Activated naive CD4-positive, alpha-beta T cell treated with anti-CD3 and anti-CD28 coated beads, Interleukin-2, amount 10 ng/mL, durations not matched to agents 7 days and 5 days (primary cell): ENCODE results near the gene SCN3A.
A peak's percentile ranks its signal among the peaks of the same experiment; 100 is the strongest.

Experiments
- CTCF ChIA-PET: fragments of 350-600 bp; sonication (Branson Sonifier 250); formaldehyde crosslinking; loops from one replicate; lab custom pipeline; 2021; ENCODE audit warnings: antibody characterized with exemption; lab: Charles Lee
- DNase-seq: peaks from one replicate; pipeline ENCODE4 v3.0.0-alpha.2; 2020
- H3K27ac Mint-ChIP-seq: one replicate; pipeline ENCODE4 v1.8.0; 2021; ENCODE audit warnings: mild to moderate bottlenecking, moderate library complexity, mixed read lengths
- H3K27me3 Mint-ChIP-seq: one replicate; pipeline ENCODE4 v1.8.0; 2021; ENCODE audit warnings: mild to moderate bottlenecking, mixed read lengths
- H3K36me3 Mint-ChIP-seq: one replicate; pipeline ENCODE4 v1.8.0; 2021; ENCODE audit warnings: mixed read lengths
- H3K4me1 Mint-ChIP-seq: one replicate; pipeline ENCODE4 v1.8.0; 2021; ENCODE audit warnings: mixed read lengths
- H3K4me3 Mint-ChIP-seq: one replicate; pipeline ENCODE4 v1.8.0; 2021; ENCODE audit warnings: mild to moderate bottlenecking, moderate library complexity, mixed read lengths
- H3K9me3 Mint-ChIP-seq: one replicate; pipeline ENCODE4 v1.8.0; 2021; ENCODE audit warnings: mixed read lengths

Gene SCN3A

DNA sequence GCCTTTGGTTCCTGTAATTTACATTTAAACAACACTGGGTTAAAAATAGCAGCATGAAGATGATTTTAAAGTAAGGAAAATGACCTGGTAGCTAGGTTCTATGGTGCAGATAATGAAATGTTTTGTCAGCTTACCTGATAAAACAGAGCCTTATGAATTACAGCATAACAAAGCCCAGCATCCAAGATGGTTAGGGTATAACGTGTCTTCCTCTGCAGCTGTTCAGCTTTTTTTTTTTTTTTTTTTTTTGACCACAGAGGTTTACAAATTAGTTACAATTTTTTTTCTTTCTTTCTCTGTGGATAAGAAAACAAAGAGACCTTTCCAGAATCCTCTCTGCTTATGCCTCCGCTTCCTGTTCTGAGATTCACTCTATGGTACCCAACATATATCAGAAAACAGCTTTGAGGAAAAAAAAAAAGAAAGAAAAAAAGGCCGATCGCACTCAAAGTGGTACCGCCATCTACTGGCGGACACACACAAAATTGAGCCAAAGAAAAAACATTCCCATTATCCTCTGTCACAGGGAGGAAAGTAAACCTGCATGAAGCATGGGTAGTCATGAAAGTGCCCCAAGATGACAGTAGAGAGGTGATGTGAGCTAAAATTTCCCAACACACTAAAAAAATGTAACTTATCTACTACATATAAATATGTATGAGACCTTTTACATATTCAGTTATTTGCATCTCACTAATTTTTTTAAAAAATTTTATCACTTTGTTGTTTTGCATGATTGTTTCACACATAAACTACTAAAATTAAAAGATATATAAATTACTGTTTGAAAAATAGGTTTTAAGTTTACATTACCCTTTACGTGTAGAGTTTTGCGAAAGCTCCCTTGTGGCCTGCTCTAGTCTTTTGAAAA is at the start of gene SCN3A:
Gene SCN3A (minus strand): TSS at position 362 of the 871 bp plus-strand sequence. CDS start 27,656 bp downstream, outside the sequence.
- no peak for DNase-seq
- no peaks in the 10 kb centered on the region for H3K36me3 Mint-ChIP-seq
- no peaks in the 10 kb centered on the region for H3K4me1 Mint-ChIP-seq
- H3K27me3 Mint-ChIP-seq = peaks cover 4% of the 10 kb centered on the region
- CTCF ChIA-PET = interaction anchor here (0.6 to 4.2 kb wide), 16 partner anchors 8 to 824 kb away, joined by 3 to 24 read pairs (median 4); partner anchors contain the start of gene SCN2A
- no peaks in the 10 kb centered on the region for H3K9me3 Mint-ChIP-seq
- H3K4me3 Mint-ChIP-seq = no peak within 1 kb of the TSS
- no peak within 1 kb of the TSS for H3K27ac Mint-ChIP-seq

DNA sequence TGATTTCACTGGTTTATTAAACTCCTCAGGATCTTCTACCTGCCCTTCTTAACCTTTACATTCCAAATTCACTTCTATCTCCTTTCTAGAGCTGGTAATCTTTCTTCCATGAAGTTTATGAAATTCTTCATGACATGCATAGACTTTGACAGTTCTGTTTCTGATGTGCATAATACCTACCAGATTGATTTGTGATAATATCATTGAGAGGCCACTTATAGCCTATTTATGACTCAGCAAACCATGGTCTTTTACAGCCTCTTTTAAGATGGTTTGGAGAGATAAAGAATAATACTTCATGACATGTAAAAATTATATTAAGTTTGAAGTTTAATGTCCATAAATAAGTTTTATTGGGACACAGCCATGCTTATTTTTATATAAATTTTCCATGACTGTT is 49.3 kb upstream of the SCN3A start:
- Mint-ChIP-seq H3K4me3 (no peak overlapping the region), H3K27ac (no peak overlapping the region), H3K9me3 (no peaks in the 10 kb centered on the region), H3K36me3 (no peaks in the 10 kb centered on the region), H3K4me1 (no peaks in the 10 kb centered on the region), H3K27me3 (no peaks in the 10 kb centered on the region)
- no peak for DNase-seq
- CTCF ChIA-PET = no interaction called here

DNA sequence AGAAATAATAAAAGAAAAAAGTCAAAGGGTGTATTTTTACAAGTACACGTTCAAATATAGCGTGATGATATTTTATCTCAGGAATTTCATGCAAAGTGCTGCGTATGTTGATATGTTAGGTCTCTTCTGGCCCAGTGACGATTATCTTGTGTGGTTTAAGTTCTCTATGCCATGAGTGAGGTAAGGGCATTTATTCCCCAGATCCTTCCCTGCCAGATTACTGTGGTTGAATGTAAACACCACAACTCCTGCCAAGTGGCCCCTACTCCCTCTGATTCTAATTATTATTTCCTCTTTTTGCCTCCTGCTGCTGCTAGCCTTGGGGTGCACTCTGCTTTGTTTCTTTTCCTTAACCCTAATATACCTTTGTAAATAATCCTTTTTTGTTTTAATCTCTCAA is 47.5 kb upstream of the SCN3A start:
- H3K4me1 Mint-ChIP-seq = no peaks in the 10 kb centered on the region
- CTCF ChIA-PET = no interaction called here
- H3K27me3 Mint-ChIP-seq = no peaks in the 10 kb centered on the region
- DNase-seq = no peak
- no peaks in the 10 kb centered on the region for H3K36me3 Mint-ChIP-seq
- H3K4me3 Mint-ChIP-seq = no peak overlapping the region
- no peak overlapping the region for H3K27ac Mint-ChIP-seq
- H3K9me3 Mint-ChIP-seq = no peaks in the 10 kb centered on the region

DNA sequence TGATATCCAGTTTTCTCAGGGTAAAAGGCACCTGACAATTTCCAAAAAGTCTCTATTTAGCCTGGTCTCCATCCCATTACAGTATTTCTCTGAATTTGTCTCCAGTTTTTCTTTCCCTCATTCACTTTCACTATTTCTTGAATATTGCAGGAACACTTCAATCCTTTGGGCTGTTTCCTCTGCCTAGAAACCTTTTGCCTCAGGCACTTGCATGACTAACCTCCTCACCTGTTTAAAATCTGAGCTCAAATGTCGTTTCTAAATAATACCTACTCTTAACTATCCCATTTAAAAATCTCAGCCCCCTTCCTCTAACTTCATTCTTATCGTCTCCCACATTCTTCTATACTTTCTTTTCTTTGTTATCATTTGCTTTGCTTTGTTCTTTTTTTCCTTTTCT is 44.4 kb upstream of the SCN3A start:
- H3K27ac Mint-ChIP-seq = no peak overlapping the region
- no peaks in the 10 kb centered on the region for H3K27me3 Mint-ChIP-seq
- no peak overlapping the region for H3K4me3 Mint-ChIP-seq
- no peaks in the 10 kb centered on the region for H3K36me3 Mint-ChIP-seq
- CTCF ChIA-PET = no interaction called here
- H3K9me3 Mint-ChIP-seq = no peaks in the 10 kb centered on the region
- no peak for DNase-seq
- no peaks in the 10 kb centered on the region for H3K4me1 Mint-ChIP-seq

DNA sequence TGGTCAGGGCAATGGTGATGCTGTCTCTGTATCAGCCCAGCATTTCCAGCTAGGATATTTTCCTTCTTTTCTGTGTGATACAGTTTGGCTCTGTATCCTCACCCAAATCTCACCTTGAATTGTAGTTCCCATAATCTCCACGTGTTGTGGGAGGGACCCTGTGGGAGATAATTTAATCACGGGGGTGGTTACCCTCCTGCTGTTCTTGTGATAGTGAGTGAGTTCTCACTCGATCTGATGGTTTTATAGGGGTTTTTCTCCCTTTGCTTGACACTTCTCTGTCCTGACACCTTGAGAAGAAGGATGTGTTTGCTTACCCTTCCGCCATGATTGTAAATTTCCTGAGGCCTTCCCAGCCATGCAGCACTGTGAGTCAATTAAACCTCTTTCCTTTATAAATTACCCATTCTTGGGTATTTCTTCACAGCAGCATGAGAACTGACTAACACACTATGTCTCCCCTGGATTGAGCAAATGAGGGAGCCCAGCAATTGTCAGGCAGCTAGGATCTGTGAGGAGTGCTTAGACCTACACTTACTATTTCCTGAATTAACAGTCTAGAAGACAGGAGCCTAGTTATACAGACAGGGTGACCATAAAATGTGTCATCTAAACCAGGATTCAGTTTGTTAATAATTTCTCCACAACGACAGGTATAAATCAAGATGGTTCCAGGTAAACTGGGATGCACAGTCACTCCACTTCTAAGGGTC is 41.4 kb upstream of the SCN3A start:
- H3K9me3 Mint-ChIP-seq = no peaks in the 10 kb centered on the region
- no peaks in the 10 kb centered on the region for H3K36me3 Mint-ChIP-seq
- DNase-seq = no peak
- no peak overlapping the region for H3K27ac Mint-ChIP-seq
- H3K27me3 Mint-ChIP-seq = no peaks in the 10 kb centered on the region
- H3K4me3 Mint-ChIP-seq = no peak overlapping the region
- CTCF ChIA-PET = no interaction called here
- H3K4me1 Mint-ChIP-seq = no peaks in the 10 kb centered on the region

DNA sequence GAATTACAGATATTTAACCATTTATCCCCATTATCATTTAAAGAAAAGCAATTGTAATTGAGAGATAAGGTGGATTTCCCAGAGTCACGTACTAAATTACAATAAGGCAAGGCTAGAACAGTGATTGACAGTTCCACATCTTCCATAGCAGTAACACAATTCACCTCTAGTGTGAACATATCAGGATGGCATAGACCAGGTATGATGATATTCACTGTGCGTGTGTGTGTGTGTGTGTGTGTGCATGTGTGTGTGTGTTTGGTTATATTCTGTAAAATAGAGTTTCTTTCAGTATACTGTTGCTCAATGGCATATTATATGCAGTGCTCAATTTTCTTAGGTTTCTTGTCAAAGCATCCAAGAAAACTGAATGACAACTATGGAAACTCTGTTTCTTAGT is 37.1 kb upstream of the SCN3A start:
- Mint-ChIP-seq H3K9me3 (no peaks in the 10 kb centered on the region), H3K36me3 (no peaks in the 10 kb centered on the region), H3K4me1 (no peaks in the 10 kb centered on the region), H3K4me3 (no peak overlapping the region), H3K27ac (no peak overlapping the region), H3K27me3 (no peaks in the 10 kb centered on the region)
- DNase-seq = no peak
- CTCF ChIA-PET = no interaction called here

DNA sequence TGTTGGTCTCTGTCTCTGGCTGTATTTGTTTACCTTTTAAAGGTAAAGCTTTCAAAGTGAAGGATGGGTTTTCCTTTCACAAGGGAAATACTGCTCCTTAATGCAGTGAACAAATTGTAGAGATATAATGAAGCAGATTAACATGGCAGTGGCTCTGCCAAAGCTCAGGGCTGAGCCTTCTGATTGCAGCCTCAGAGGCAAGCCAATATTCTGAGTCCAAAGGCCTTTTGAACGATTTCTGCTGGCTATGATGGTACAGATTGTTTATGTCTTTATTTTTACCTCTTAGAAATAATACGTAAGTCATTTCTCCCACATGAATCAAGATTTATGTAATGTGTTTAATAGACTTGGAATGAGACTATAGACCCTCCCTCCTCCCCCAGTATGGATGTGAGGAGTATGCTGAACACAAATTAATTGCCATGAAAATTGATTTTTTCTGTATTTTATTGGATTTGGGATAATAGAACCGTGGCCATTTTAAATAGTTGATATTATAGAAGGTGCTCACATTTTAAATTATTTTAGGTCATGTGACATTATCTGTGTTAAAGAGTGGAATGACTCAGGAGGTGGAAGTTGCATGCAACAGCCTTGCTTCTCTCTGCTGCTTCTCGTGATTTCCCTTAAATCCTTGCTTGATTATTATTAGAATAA is 36.1 kb upstream of the SCN3A start:
- Mint-ChIP-seq H3K36me3 (no peaks in the 10 kb centered on the region), H3K27ac (no peak overlapping the region), H3K4me3 (no peak overlapping the region), H3K9me3 (no peaks in the 10 kb centered on the region), H3K27me3 (no peaks in the 10 kb centered on the region), H3K4me1 (no peaks in the 10 kb centered on the region)
- CTCF ChIA-PET = interaction anchor here (0.7 to 1.6 kb wide), 6 partner anchors 36 to 634 kb away, joined by 3 to 5 read pairs (median 4); no protein-coding TSS in a partner anchor
- no peak for DNase-seq

DNA sequence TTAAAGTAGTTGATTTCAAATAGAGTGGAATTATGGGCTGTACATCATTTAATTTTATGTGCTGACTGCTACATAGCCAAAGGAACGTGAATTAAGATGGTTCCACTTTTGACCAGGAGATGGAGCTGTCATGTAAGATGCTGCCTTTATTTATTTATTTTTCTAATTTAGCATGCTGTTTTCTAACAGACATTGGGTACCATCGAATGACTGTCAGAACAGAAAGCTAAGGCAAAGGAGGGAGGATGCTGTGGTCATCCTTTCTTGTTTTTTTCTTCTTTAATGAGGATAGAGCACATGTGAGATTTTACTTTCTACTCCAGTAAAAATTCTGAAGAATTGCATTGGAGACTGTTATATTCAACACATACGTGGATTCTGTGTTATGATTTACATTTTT is 35.4 kb upstream of the SCN3A start, which contains the start of gene SCN2A:
Gene SCN2A (plus strand): TSS at position 185 of the 400 bp plus-strand sequence. CDS start 56,410 bp downstream, outside the sequence.
- Mint-ChIP-seq H3K36me3 (no peaks in the 10 kb centered on the region), H3K9me3 (no peaks in the 10 kb centered on the region), H3K4me1 (no peaks in the 10 kb centered on the region), H3K4me3 (no peak within 1 kb of the TSS), H3K27me3 (no peaks in the 10 kb centered on the region), H3K27ac (no peak within 1 kb of the TSS)
- no peak for DNase-seq
- CTCF ChIA-PET = interaction anchor here (0.7 to 1.6 kb wide), 6 partner anchors 35 to 635 kb away, joined by 3 to 5 read pairs (median 4); no protein-coding TSS in a partner anchor

DNA sequence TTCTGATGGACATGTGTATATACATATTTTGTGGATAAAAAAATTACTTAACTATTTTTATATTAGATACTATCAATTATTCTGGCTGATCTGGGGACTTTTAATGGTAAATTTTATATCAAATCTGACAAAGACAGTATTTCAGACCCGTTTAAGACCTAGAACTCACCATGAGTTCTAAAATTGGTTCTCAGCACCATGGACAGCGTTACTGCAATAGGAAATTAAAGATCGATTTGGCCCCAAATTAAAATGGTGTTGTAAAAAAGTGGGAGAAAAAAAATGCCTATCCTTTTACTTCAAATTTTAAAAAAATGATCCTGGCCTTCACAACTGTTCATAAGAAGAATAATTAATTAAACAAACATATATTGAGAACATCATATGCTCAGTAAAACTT is 34.4 kb upstream of the SCN3A start:
- Mint-ChIP-seq H3K27me3 (no peaks in the 10 kb centered on the region), H3K4me3 (no peak overlapping the region), H3K9me3 (no peaks in the 10 kb centered on the region), H3K36me3 (no peaks in the 10 kb centered on the region), H3K4me1 (no peaks in the 10 kb centered on the region), H3K27ac (no peak overlapping the region)
- CTCF ChIA-PET = interaction anchor here (0.7 to 1.6 kb wide), 2 partner anchors 55 to 245 kb away, joined by 3 to 5 read pairs; no protein-coding TSS in a partner anchor
- peak; percentile 20 for DNase-seq

DNA sequence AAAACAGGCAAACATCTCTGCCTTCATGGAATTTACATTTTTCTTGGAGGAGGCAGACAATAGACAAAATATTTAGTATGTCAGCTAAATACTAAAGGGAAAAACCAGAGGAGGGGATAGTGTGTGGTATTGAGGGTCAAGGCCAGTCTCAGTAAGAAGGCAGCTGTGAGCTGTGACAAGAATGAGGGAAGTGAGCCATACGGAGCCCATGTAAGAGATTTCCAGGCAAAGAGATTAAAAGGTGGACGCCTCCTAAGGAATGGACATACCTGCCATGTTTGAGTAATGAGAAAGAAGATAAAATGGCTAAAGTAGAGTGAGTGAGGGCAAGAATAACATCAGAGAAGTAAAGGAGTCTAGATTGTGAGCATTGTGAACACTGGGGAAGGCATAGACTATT is 33.2 kb upstream of the SCN3A start:
- H3K4me3 Mint-ChIP-seq = no peak overlapping the region
- H3K27ac Mint-ChIP-seq = no peak overlapping the region
- DNase-seq = no peak
- H3K36me3 Mint-ChIP-seq = no peaks in the 10 kb centered on the region
- H3K4me1 Mint-ChIP-seq = no peaks in the 10 kb centered on the region
- no peaks in the 10 kb centered on the region for H3K27me3 Mint-ChIP-seq
- CTCF ChIA-PET = no interaction called here
- no peaks in the 10 kb centered on the region for H3K9me3 Mint-ChIP-seq

DNA sequence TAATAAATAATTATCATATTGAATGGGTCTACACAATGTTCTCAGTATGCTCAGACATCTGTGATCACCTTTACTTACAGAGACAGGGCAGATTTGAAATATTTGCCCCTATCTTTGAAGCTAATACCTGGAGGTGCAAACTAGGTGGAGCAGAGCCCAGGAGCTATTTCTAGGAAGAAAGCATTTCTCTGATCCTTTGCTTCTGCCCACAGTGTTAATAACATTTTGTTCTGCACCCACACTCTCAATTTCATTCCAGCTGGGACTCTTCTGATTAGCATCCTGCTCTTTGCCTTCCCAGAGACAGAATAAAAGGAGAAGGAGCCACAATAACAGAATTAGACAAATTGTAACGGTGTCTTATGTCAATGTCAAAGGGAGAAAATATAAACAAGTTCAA is 23.7 kb upstream of the SCN3A start:
- H3K4me3 Mint-ChIP-seq = no peak overlapping the region
- no peaks in the 10 kb centered on the region for H3K4me1 Mint-ChIP-seq
- no peak for DNase-seq
- H3K27ac Mint-ChIP-seq = no peak overlapping the region
- CTCF ChIA-PET = no interaction called here
- no peaks in the 10 kb centered on the region for H3K36me3 Mint-ChIP-seq
- no peaks in the 10 kb centered on the region for H3K9me3 Mint-ChIP-seq
- H3K27me3 Mint-ChIP-seq = no peaks in the 10 kb centered on the region

DNA sequence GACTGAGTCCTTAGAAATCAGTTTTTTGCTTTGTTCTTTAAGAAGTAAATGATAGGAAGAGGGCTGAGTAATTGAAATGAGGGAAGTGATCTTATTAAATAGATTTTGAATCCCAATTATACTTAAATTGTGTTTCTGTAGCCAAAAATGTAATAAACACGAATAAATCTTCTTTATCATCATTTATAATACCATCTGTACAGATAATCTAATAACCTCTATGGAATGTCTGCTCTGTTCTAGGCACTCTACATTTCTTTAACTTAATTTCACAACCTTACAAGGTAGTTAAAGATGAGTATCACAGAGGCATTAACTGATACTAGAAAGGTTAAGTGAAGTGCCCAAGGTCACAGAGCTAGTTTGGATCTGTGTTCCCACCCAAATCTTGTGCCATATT is 21.1 kb upstream of the SCN3A start:
- CTCF ChIA-PET = no interaction called here

DNA sequence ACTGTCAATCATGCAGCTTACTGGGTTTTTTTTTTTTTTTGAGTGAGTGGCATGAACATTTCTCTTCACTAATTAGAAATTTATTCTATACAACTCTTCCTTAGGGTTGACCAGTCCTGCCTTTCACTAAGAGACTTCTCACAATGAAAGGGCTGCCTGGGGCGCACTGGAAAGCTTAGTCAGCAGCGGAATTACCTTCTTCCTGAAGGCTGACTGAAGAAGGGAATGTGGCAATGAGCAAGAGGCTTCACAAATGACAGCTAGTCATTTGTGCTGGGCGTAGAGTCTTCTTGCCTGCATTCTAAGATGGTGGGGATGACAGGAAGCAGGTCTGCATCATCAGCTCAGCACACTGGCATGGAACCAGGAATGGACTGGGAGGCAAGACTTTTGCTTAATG is 15.6 kb upstream of the SCN3A start:
- H3K27ac Mint-ChIP-seq = no peak overlapping the region
- CTCF ChIA-PET = interaction anchor here (1.5 kb wide), 1 partner anchor 15 kb away, joined by 5 read pairs; the partner anchor contains the start of gene SCN3A
- H3K9me3 Mint-ChIP-seq = no peaks in the 10 kb centered on the region
- no peaks in the 10 kb centered on the region for H3K36me3 Mint-ChIP-seq
- no peaks in the 10 kb centered on the region for H3K27me3 Mint-ChIP-seq
- no peak overlapping the region for H3K4me3 Mint-ChIP-seq
- DNase-seq = no peak
- H3K4me1 Mint-ChIP-seq = no peaks in the 10 kb centered on the region

More for the DNA sequence above, 21.1 kb upstream of the SCN3A start:
- Mint-ChIP-seq H3K27ac (no peak overlapping the region), H3K4me1 (no peaks in the 10 kb centered on the region), H3K27me3 (no peaks in the 10 kb centered on the region), H3K9me3 (no peaks in the 10 kb centered on the region), H3K36me3 (no peaks in the 10 kb centered on the region), H3K4me3 (no peak overlapping the region)
- no peak for DNase-seq

DNA sequence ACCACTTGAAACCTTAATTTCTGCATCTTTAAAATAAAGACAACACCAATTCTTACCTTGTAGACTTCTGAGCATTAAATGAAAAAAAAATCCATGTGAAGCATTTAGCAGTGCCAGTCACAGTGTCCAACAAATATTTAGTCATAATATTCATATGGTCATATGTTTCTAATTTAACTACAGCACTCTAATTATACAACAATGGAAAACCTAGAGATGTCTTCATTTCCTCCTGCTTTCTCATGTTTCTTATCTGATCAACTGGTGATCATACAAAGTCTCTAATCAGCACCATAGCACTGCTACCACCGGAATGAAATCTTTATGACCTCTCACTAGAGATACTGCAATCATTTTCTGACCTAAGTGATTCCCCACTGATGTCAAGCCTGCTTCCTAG is 10.2 kb upstream of the SCN3A start:
- Mint-ChIP-seq H3K27ac (no peak overlapping the region), H3K36me3 (no peaks in the 10 kb centered on the region), H3K4me1 (no peaks in the 10 kb centered on the region), H3K27me3 (no peaks in the 10 kb centered on the region), H3K4me3 (no peak overlapping the region), H3K9me3 (no peaks in the 10 kb centered on the region)
- DNase-seq = no peak
- CTCF ChIA-PET = no interaction called here
